ENCODE measurements around the gene TBCD. TPM values are rescaled to one million over a fixed set of nuclear protein-coding genes. Genes with fewer than 3 reads are reported as not detected.

The TBCD gene
- polyA plus RNA-seq, 1 experiment: 38.6 TPM

GRCh38 chr17:82813299-82814051 lies 61.6 kb downstream of the TBCD start:
- CTCF ChIA-PET: interaction anchor here (1.0 to 2.0 kb wide), 2 partner anchors 11 to 31 kb away, joined by 3 to 4 read pairs; no protein-coding TSS in a partner anchor
- Histone ChIP-seq H3K36me3 (ENCODE audit: control insufficient read depth, insufficient read depth, low read length) (peaks cover 16% of the 10 kb centered on the region), H3K4me3 (ENCODE audit: low read depth, low read length) (no peak overlapping the region), H3K27me3 (ENCODE audit: control insufficient read depth, insufficient read depth, low read length) (no peaks in the 10 kb centered on the region)
- TF ChIP-seq CTCF (IDR thresholded peaks at IDR 0.05; ENCODE audit: insufficient read depth, low read depth, low read length): no peak
- POLR2A ChIA-PET: no interaction called here
- no peak for DNase-seq (ENCODE audit: low read depth)

GRCh38 chr17:82814834-82815233 lies 63.0 kb downstream of the TBCD start:
- no peak overlapping the region for H3K4me3 ChIP-seq (ENCODE audit: low read depth, low read length)
- peaks cover 13% of the 10 kb centered on the region for H3K36me3 ChIP-seq (ENCODE audit: control insufficient read depth, insufficient read depth, low read length)
- CTCF ChIA-PET: interaction anchor here (2.0 kb wide), 1 partner anchor 33 kb away, joined by 4 read pairs; no protein-coding TSS in a partner anchor
- no peak for TF ChIP-seq CTCF (IDR thresholded peaks at IDR 0.05; ENCODE audit: insufficient read depth, low read depth, low read length)
- POLR2A ChIA-PET: no interaction called here
- DNase-seq (ENCODE audit: low read depth): no peak
- no peaks in the 10 kb centered on the region for H3K27me3 ChIP-seq (ENCODE audit: control insufficient read depth, insufficient read depth, low read length)

- Histone ChIP-seq H3K27me3 (ENCODE audit: control insufficient read depth, insufficient read depth, low read length) (no peaks in the 10 kb centered on the region), H3K36me3 (ENCODE audit: control insufficient read depth, insufficient read depth, low read length) (peaks cover 13% of the 10 kb centered on the region), H3K4me3 (ENCODE audit: low read depth, low read length) (no peak overlapping the region)
- DNase-seq (ENCODE audit: low read depth): no peak
- POLR2A ChIA-PET: no interaction called here
- CTCF ChIA-PET: interaction anchor here (2.0 kb wide), 1 partner anchor 33 kb away, joined by 4 read pairs; no protein-coding TSS in a partner anchor
- no peak for TF ChIP-seq CTCF (IDR thresholded peaks at IDR 0.05; ENCODE audit: insufficient read depth, low read depth, low read length)
Measured at GRCh38 chr17:82815354-82815753, 63.5 kb downstream of the TBCD start.

- POLR2A ChIA-PET: no interaction called here
- no peak for TF ChIP-seq CTCF (IDR thresholded peaks at IDR 0.05; ENCODE audit: insufficient read depth, low read depth, low read length)
- CTCF ChIA-PET: no interaction called here
- Histone ChIP-seq H3K4me3 (ENCODE audit: low read depth, low read length) (no peak overlapping the region), H3K36me3 (ENCODE audit: control insufficient read depth, insufficient read depth, low read length) (peaks cover 12% of the 10 kb centered on the region), H3K27me3 (ENCODE audit: control insufficient read depth, insufficient read depth, low read length) (no peaks in the 10 kb centered on the region)
- no peak for DNase-seq (ENCODE audit: low read depth)
Measured at GRCh38 chr17:82815790-82816305, 64.0 kb downstream of the TBCD start.

GRCh38 chr17:82816358-82816757 lies 64.5 kb downstream of the TBCD start:
- no peak for DNase-seq (ENCODE audit: low read depth)
- Histone ChIP-seq H3K4me3 (ENCODE audit: low read depth, low read length) (no peak overlapping the region), H3K27me3 (ENCODE audit: control insufficient read depth, insufficient read depth, low read length) (no peaks in the 10 kb centered on the region), H3K36me3 (ENCODE audit: control insufficient read depth, insufficient read depth, low read length) (peaks cover 10% of the 10 kb centered on the region)
- POLR2A ChIA-PET: no interaction called here
- CTCF ChIA-PET: no interaction called here
- no peak for TF ChIP-seq CTCF (IDR thresholded peaks at IDR 0.05; ENCODE audit: insufficient read depth, low read depth, low read length)
